K562 (cell line): ENCODE data around the gene MICU1. TPM values are rescaled to one million over a fixed set of nuclear protein-coding genes. Genes with fewer than 3 reads are reported as not detected.

Experiments used
- CBFB ChIP-seq: sonication (generic); formaldehyde crosslinking; IDR thresholded peaks from 2 replicates; pipeline ENCODE4 v1.4.0; 2020; ENCODE audit warnings: mild to moderate bottlenecking, missing genetic modification reagents
- CCNT2 ChIP-seq: IDR thresholded peaks from 2 replicates; pipeline ENCODE4 v1.6.1; 2011; ENCODE audit warnings: borderline replicate concordance, low read depth, mild to moderate bottlenecking, moderate library complexity, mixed read lengths, low read length; ENCODE audit not compliant: insufficient read length; ENCODE audit errors: extremely low read depth
- CEBPG ChIP-seq, 3 experiments: fragments of 200-800 bp in 1 of 3; sonication (Bioruptor generic) in 1 of 3; sonication (generic) in 1 of 3; formaldehyde crosslinking in 1 of 3; IDR thresholded peaks in 2 of 3; conservative IDR thresholded peaks in 1 of 3; 2 replicates each; pipeline versions ENCODE4 v1.6.1 to v1.8.0; 2016 to 2022; ENCODE audit warnings: missing compliant biosample characterization in 2 of 3, missing genetic modification characterization in 2 of 3, mild to moderate bottlenecking in 1 of 3, missing genetic modification reagents in 1 of 3
- CXXC5 ChIP-seq: fragments of 250-450 bp; sonication (Bioruptor Pico); IDR thresholded peaks from 2 replicates; pipeline ENCODE4 v1.8.0; 2022; ENCODE audit warnings: inconsistent platforms, mild to moderate bottlenecking, moderate library complexity
- FOXA3 ChIP-seq, 2 experiments: fragments of 450-650 bp in 1 of 2; sonication (generic) in 1 of 2; formaldehyde crosslinking; IDR thresholded peaks in 1 of 2; conservative IDR thresholded peaks in 1 of 2; 2 replicates each; pipeline versions ENCODE4 v1.4.0 to v1.8.0; 2020 to 2022; ENCODE audit warnings: mild to moderate bottlenecking in 2 of 2, missing genetic modification reagents in 1 of 2
- GABPA ChIP-seq: fragments of 200-800 bp; sonication (Bioruptor generic); conservative IDR thresholded peaks from 2 replicates; pipeline ENCODE4 v1.6.1; 2016; ENCODE audit warnings: low read depth, missing genetic modification characterization, missing compliant biosample characterization
- HDAC1 ChIP-seq, 2 experiments: fragments of 450-650 bp; IDR thresholded peaks; 2 replicates each; pipeline ENCODE4 v1.6.1; 2016 to 2017; ENCODE audit warnings: inconsistent platforms in 1 of 2, mild to moderate bottlenecking in 1 of 2, moderate library complexity in 1 of 2
- HDAC2 ChIP-seq: fragments of 450-650 bp; IDR thresholded peaks from 2 replicates; pipeline ENCODE4 v1.6.1; 2016; ENCODE audit warnings: mild to moderate bottlenecking
- HDAC6 ChIP-seq: IDR thresholded peaks from 2 replicates; pipeline ENCODE4 v1.6.1; 2012; ENCODE audit warnings: low read depth, mild to moderate bottlenecking, control low read depth, inconsistent platforms, low read length, moderate library complexity
- SAP30 ChIP-seq: fragments of 200-600 bp; sonication (generic); IDR thresholded peaks from 2 replicates; pipeline ENCODE4 v1.6.1; 2012; ENCODE audit warnings: borderline replicate concordance, low read depth, mild to moderate bottlenecking, moderate library complexity, low read length, control low read depth, inconsistent platforms; ENCODE audit not compliant: insufficient read depth, poor library complexity, severe bottlenecking
- SIN3A ChIP-seq, 2 experiments: fragments of 150-350 bp in 1 of 2; IDR thresholded peaks; 2 replicates each; pipeline ENCODE4 v1.6.1; 2011 to 2016; ENCODE audit warnings: borderline replicate concordance in 2 of 2, low read depth in 2 of 2, low read length in 2 of 2, mild to moderate bottlenecking in 2 of 2, moderate library complexity in 2 of 2; ENCODE audit not compliant: control insufficient read depth in 1 of 2
- TAF1 ChIP-seq: IDR thresholded peaks from 2 replicates; pipeline ENCODE4 v1.6.1; 2011; ENCODE audit warnings: mild to moderate bottlenecking, low read length, moderate library complexity; ENCODE audit not compliant: insufficient read depth, control insufficient read depth, severe bottlenecking; ENCODE audit errors: extremely low read depth
- TEAD1 ChIP-seq, 2 experiments: fragments of 450-650 bp in 1 of 2; sonication (generic) in 1 of 2; formaldehyde crosslinking; IDR thresholded peaks; 2 replicates each; pipeline versions ENCODE4 v1.4.0 to v1.8.0; 2020 to 2022; ENCODE audit warnings: mild to moderate bottlenecking in 2 of 2, missing genetic modification reagents in 1 of 2
- TOE1 ChIP-seq, 2 experiments: fragments of 450-650 bp in 1 of 2; sonication (generic) in 1 of 2; formaldehyde crosslinking in 1 of 2; IDR thresholded peaks; 2 replicates each; pipeline versions ENCODE4 v1.7.1 to v1.8.0; 2016 to 2022; ENCODE audit warnings: borderline replicate concordance in 2 of 2, mild to moderate bottlenecking in 2 of 2, antibody characterized with exemption in 1 of 2, inconsistent platforms in 1 of 2, low read depth in 1 of 2, missing genetic modification reagents in 1 of 2, moderate library complexity in 1 of 2
- YY1 ChIP-seq, 3 experiments: IDR thresholded peaks; 2 replicates each; pipeline ENCODE4 v1.6.1; 2011; ENCODE audit warnings: low read length in 2 of 3, mild to moderate bottlenecking in 2 of 3, moderate library complexity in 2 of 3, borderline replicate concordance in 1 of 3, control low read depth in 1 of 3, low read depth in 1 of 3; ENCODE audit not compliant: insufficient read depth in 3 of 3, insufficient replicate concordance in 2 of 3, control insufficient read depth in 1 of 3, insufficient read length in 1 of 3; ENCODE audit errors: extremely low read depth in 1 of 3
- ZNF232 ChIP-seq: sonication (generic); formaldehyde crosslinking; IDR thresholded peaks from 2 replicates; pipeline ENCODE4 v1.8.0; 2022; ENCODE audit warnings: mild to moderate bottlenecking, missing genetic modification reagents
- ZNF445 ChIP-seq: fragments of 250-450 bp; sonication (Bioruptor Pico); IDR thresholded peaks from 2 replicates; pipeline ENCODE4 v1.4.0; 2020; ENCODE audit warnings: low read depth, mild to moderate bottlenecking, moderate library complexity
- ZNF589 ChIP-seq: fragments of 200-800 bp; sonication (Bioruptor generic); IDR thresholded peaks from 2 replicates; pipeline ENCODE4 v1.6.1; 2016; ENCODE audit warnings: low read depth, missing genetic modification characterization, missing compliant biosample characterization
- ZNF830 ChIP-seq: fragments of 250-450 bp; sonication (Bioruptor Pico); IDR thresholded peaks from 2 replicates; pipeline ENCODE4 v1.5.0; 2021; ENCODE audit warnings: mild to moderate bottlenecking
- polyA plus RNA-seq, 8 experiments: library from polyadenylated mRNA; depleted of rRNA in 4 of 8; stranded (reverse) in 5 of 8; unstranded in 3 of 8; fragments of >200 nt; fragmentation: Nextera tagmentation in 2 of 8; fragmentation: Illumina TruSeq in 1 of 8; extraction: Ambion mirVana in 2 of 8; extraction: Trizol in 1 of 8; gene quantifications; 2 replicates each; pipeline versions ENCODE4 v1.2.1 to v1.2.3, GENCODE V29; 2011 to 2014; ENCODE audit warnings: inconsistent platforms in 1 of 8, missing spikeins in 1 of 8
- total RNA-seq, 7 experiments: library from RNA; depleted of rRNA in 6 of 7; stranded (reverse); fragments of >200 nt in 6 of 7; fragmentation: Illumina TruSeq in 2 of 7; extraction: Trizol in 2 of 7; gene quantifications; 2 replicates each; pipeline versions ENCODE4 v1.2.1 to v1.2.3, GENCODE V29; 2011 to 2021; ENCODE audit warnings: low replicate concordance in 1 of 7
- TF ChIP-seq, protein P1 (sequence below): sonication (generic); formaldehyde crosslinking; IDR thresholded peaks from 2 replicates; pipeline ENCODE4 v1.8.1; 2023; ENCODE audit warnings: mild to moderate bottlenecking, missing genetic modification reagents
- TF ChIP-seq, protein P2 (sequence below): fragments of 250-450 bp; sonication (Bioruptor Pico); IDR thresholded peaks from 2 replicates; pipeline ENCODE4 v1.8.0; 2022; ENCODE audit warnings: moderate library complexity, mild to moderate bottlenecking, inconsistent platforms

The MICU1 gene
- total and polyA plus RNA-seq, 9 of the 15 experiments (the other 6 are each of a cell fraction or from before 2014, with no cell fraction given): 29.3 to 76.8 (median 48.4) TPM

GRCh38 chr10:72353965-72354355 lies 271.9 kb downstream of the MICU1 start (continued):
- TF ChIP-seq CEBPG (CRISPR knock-in tag; IDR thresholded peaks at IDR 0.05): 0 out of 2 replicates have a peak, but pooled peaks have one; percentile 24
- TF ChIP-seq CEBPG (tag; conservative IDR thresholded peaks at IDR 0.05 in 1 of 2, IDR thresholded peaks at IDR 0.05 in 1 of 2): no peak
- TF ChIP-seq, protein P1, sequence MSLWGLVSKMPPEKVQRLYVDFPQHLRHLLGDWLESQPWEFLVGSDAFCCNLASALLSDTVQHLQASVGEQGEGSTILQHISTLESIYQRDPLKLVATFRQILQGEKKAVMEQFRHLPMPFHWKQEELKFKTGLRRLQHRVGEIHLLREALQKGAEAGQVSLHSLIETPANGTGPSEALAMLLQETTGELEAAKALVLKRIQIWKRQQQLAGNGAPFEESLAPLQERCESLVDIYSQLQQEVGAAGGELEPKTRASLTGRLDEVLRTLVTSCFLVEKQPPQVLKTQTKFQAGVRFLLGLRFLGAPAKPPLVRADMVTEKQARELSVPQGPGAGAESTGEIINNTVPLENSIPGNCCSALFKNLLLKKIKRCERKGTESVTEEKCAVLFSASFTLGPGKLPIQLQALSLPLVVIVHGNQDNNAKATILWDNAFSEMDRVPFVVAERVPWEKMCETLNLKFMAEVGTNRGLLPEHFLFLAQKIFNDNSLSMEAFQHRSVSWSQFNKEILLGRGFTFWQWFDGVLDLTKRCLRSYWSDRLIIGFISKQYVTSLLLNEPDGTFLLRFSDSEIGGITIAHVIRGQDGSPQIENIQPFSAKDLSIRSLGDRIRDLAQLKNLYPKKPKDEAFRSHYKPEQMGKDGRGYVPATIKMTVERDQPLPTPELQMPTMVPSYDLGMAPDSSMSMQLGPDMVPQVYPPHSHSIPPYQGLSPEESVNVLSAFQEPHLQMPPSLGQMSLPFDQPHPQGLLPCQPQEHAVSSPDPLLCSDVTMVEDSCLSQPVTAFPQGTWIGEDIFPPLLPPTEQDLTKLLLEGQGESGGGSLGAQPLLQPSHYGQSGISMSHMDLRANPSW (CRISPR knock-in tag): 0 out of 2 replicates have a peak, but pooled peaks have one; percentile 18
- peak in 1 of 2 experiments; percentile 68; a peak in 1 of 4 replicates for TF ChIP-seq TEAD1 (CRISPR knock-in tag; IDR thresholded peaks at IDR 0.05)
- TF ChIP-seq ZNF445 (CRISPR knock-in tag): no peak
- peak; percentile 31; the same call in 1 of the 2 replicates for TF ChIP-seq CBFB (CRISPR knock-in tag)
- peak; percentile 46; the same call in 1 of the 2 replicates for TF ChIP-seq HDAC2
- TF ChIP-seq YY1 (IDR thresholded peaks at IDR 0.05; ENCODE audit: borderline replicate concordance in 1 of 3, control insufficient read depth in 1 of 3, extremely low read depth in 1 of 3, insufficient read depth in 3 of 3, insufficient read length in 1 of 3, insufficient replicate concordance in 2 of 3, low read depth in 1 of 3, low read length in 2 of 3): peak in 1 of 3 experiments; percentile 21
- TF ChIP-seq CXXC5 (CRISPR knock-in tag): peak; percentile 8
- TF ChIP-seq SAP30: peak; percentile 53
- 0 out of 4 replicates have a peak, but pooled peaks of 1 of the 2 experiments have one; percentile 24 for TF ChIP-seq SIN3A (IDR thresholded peaks at IDR 0.05; ENCODE audit: borderline replicate concordance in 2 of 2, control insufficient read depth in 1 of 2, low read depth in 2 of 2, low read length in 2 of 2)
- TF ChIP-seq TOE1 (IDR thresholded peaks at IDR 0.05; ENCODE audit: borderline replicate concordance): peak; percentile 53; the same call in 1 of the 2 replicates
- no peak for TF ChIP-seq TOE1 (CRISPR knock-in tag; IDR thresholded peaks at IDR 0.05; ENCODE audit: borderline replicate concordance, low read depth)
- TF ChIP-seq ZNF830: peak; percentile 70; the same call in 1 of the 2 replicates
- TF ChIP-seq TAF1: peak; percentile 11
- TF ChIP-seq ZNF232 (CRISPR knock-in tag): peak; percentile 62; the same call in 1 of the 2 replicates
- no peak for TF ChIP-seq CCNT2
- no peak for TF ChIP-seq HDAC6
- TF ChIP-seq ZNF589 (CRISPR knock-in tag): peak; percentile 58; the same call in 1 of the 2 replicates
- TF ChIP-seq GABPA (tag): no peak
- TF ChIP-seq FOXA3 (CRISPR knock-in tag; conservative IDR thresholded peaks at IDR 0.05 in 1 of 2, IDR thresholded peaks at IDR 0.05 in 1 of 2): peak in 1 of 2 experiments; percentile 52; a peak in 1 of 4 replicates
- TF ChIP-seq HDAC1 (IDR thresholded peaks at IDR 0.05): peak in 1 of 2 experiments; percentile 61; a peak in 2 of 4 replicates
- TF ChIP-seq, protein P2, sequence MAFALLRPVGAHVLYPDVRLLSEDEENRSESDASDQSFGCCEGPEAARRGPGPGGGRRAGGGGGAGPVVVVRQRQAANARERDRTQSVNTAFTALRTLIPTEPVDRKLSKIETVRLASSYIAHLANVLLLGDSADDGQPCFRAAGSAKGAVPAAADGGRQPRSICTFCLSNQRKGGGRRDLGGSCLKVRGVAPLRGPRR (CRISPR knock-in tag): no peak
